Measurements from ENCODE around the gene ACTR5. TPM values are rescaled to one million over a fixed set of nuclear protein-coding genes. Genes with fewer than 3 reads are reported as not detected.
"Not testable (repeated sequence)": the region's sequence is repeated elsewhere in the genome, so short reads cannot be mapped to it uniquely, and the experiment has no call there.

The ACTR5 gene
- total RNA-seq, 1 donor from 2014 or later: 13.7 TPM

DNA sequence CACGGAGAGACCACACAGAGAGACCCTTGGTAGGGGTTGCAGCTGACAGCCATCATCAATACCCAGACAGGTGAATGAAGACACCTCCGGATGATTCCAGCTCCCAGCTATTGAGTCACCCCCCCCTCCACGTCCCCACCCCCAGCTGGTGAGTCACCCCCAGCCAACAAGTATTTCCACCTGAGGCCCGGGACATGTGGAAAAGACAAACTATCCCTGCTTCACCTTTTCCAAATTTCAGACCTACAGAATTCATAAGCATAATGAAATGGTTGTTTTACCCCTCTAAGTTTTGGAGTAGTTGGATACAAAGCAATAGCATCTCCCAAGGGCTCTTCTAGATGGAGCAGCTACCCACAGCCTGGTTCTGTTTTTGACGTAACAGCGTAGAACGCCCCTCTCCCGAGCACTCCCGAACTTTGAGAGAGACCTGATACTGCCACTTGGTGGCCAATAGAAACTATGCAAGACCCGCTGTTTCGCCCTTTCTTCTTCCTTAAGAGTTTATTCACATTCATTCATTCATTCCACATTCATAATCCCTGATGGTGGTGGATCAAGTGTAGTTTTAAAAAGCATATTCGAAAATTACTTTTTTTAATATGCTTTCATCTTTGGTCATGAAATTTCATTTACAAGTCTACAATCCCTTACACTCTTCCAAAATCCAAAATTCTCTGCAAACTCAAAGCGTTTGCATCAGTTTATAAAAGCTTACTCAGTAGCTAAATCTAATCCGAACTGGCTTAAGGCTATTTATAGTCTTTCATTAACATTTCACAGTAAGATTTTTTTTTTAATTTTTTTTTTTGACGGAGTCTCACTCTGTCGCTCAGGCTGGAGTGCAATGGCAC, 42.2 kb downstream of the ACTR5 start:
- peak; percentile 81 for ATAC-seq (ENCODE audit: low read depth)
- no peak for DNase-seq
- H3K9me3 Mint-ChIP-seq: no peaks in the 10 kb centered on the region
- no peaks in the 10 kb centered on the region for H3K27me3 Mint-ChIP-seq
- H3K36me3 Mint-ChIP-seq (ENCODE audit: low read depth): no peaks in the 10 kb centered on the region
- TF ChIP-seq, protein P1, sequence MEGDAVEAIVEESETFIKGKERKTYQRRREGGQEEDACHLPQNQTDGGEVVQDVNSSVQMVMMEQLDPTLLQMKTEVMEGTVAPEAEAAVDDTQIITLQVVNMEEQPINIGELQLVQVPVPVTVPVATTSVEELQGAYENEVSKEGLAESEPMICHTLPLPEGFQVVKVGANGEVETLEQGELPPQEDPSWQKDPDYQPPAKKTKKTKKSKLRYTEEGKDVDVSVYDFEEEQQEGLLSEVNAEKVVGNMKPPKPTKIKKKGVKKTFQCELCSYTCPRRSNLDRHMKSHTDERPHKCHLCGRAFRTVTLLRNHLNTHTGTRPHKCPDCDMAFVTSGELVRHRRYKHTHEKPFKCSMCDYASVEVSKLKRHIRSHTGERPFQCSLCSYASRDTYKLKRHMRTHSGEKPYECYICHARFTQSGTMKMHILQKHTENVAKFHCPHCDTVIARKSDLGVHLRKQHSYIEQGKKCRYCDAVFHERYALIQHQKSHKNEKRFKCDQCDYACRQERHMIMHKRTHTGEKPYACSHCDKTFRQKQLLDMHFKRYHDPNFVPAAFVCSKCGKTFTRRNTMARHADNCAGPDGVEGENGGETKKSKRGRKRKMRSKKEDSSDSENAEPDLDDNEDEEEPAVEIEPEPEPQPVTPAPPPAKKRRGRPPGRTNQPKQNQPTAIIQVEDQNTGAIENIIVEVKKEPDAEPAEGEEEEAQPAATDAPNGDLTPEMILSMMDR (IDR thresholded peaks at IDR 0.05): peak; percentile 30
- H3K4me1 Mint-ChIP-seq: peaks cover 4% of the 10 kb centered on the region
- intact Hi-C loops (cut with micrococcal nuclease): loop anchor here (1.0 kb wide), 1 partner anchor 103 kb away; no protein-coding TSS in a partner anchor
- POLR2A ChIA-PET: interaction anchor here (0.9 to 1.1 kb wide), 2 partner anchors 15 to 16 kb away, joined by 3 read pairs; partner anchors contain the start of gene PPP1R16B
- H3K27ac Mint-ChIP-seq: no peak overlapping the region
- peak overlapping the region; percentile 26 for H3K4me3 Mint-ChIP-seq
- CTCF ChIA-PET: interaction anchor here (0.6 to 4.2 kb wide), 12 partner anchors 15 to 213 kb away, joined by 3 to 35 read pairs (median 4); partner anchors contain the start of gene PPP1R16B

DNA sequence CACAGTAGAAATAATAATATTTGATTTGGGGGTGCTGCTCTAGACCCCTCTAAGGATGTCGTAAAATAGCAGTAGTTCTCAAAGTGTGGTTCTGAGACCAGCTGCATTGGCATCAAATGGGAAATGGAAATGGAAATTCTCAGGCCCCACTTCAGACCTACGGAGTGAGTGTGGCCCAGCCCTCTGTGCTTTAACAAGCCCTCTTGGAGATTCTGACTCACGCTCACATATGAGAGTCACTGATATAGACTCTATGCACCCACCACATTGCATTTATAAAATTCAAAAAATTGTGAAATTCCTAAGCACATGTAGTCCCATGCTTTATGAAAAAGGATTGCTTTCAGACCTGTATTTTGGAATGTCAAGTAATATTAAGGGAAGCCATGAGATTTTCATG, 43.0 kb downstream of the ACTR5 start:
- intact Hi-C loops (cut with micrococcal nuclease): no loop called here
- Mint-ChIP-seq H3K27ac (no peak overlapping the region), H3K4me3 (no peak overlapping the region), H3K4me1 (peaks cover 4% of the 10 kb centered on the region), H3K36me3 (ENCODE audit: low read depth) (no peaks in the 10 kb centered on the region), H3K27me3 (no peaks in the 10 kb centered on the region), H3K9me3 (no peaks in the 10 kb centered on the region)
- TF ChIP-seq, protein P1 (IDR thresholded peaks at IDR 0.05): no peak
- CTCF ChIA-PET: interaction anchor here (0.7 to 4.2 kb wide), 5 partner anchors 14 to 213 kb away, joined by 3 to 35 read pairs (median 5); partner anchors contain the start of gene PPP1R16B
- DNase-seq (no peak), ATAC-seq (ENCODE audit: low read depth) (no peak)
- POLR2A ChIA-PET: no interaction called here

DNA sequence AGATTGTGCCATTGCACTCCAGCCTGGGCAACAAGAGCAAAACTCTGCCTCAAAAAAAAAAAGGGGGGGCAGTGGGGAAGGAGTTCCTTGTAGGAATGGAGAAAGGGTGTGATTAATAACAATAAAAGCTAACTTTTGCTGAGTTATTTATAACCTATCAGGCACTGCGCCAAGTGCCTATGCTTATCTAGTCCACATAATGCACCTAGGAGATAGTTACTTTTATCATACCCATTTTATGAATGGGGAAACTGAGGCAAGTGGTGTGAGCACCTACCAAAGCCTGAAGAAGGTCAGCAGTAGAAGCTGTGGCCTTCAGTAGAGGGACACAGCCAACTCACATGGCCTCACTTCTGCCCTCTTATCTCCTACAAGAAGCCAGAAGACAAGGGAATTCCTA, 43.7 kb downstream of the ACTR5 start:
- H3K36me3 Mint-ChIP-seq (ENCODE audit: low read depth): no peaks in the 10 kb centered on the region
- no peaks in the 10 kb centered on the region for H3K9me3 Mint-ChIP-seq
- ATAC-seq (ENCODE audit: low read depth) (no peak), DNase-seq (no peak)
- TF ChIP-seq, protein P1 (IDR thresholded peaks at IDR 0.05): no peak
- intact Hi-C loops (cut with micrococcal nuclease): no loop called here
- H3K27ac Mint-ChIP-seq: no peak overlapping the region
- H3K27me3 Mint-ChIP-seq: no peaks in the 10 kb centered on the region
- ChIA-PET CTCF (interaction anchor here (1.0 to 4.2 kb wide), 3 partner anchors 13 to 102 kb away, joined by 4 to 35 read pairs (median 5); partner anchors contain the start of gene PPP1R16B), POLR2A (no interaction called here)
- peaks cover 4% of the 10 kb centered on the region for H3K4me1 Mint-ChIP-seq
- no peak overlapping the region for H3K4me3 Mint-ChIP-seq

DNA sequence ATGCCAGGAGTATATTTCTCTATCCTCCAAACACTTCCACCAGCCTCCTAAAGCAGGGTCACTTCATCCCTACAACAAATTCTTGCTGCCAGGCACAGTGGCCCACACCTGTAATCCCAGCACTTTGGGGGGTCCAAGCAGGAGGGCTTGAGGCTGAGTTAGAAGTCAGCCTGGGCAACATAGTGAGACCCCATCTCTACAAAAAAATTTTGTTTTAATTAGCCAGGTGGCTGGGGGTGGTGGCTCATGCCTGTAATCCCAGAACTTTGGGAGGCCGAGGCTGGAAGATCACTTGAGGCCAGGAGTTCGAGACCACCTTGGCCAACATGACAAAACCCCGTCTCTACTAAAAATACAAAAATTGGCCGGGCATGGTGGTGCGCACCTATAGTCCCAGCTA, 45.8 kb downstream of the ACTR5 start:
- H3K4me1 Mint-ChIP-seq; intact Hi-C loops (cut with micrococcal nuclease); H3K36me3 Mint-ChIP-seq (ENCODE audit: low read depth); CTCF ChIA-PET; H3K9me3 Mint-ChIP-seq; H3K4me3 Mint-ChIP-seq; H3K27me3 Mint-ChIP-seq; POLR2A ChIA-PET; DNase-seq; ATAC-seq (ENCODE audit: low read depth); H3K27ac Mint-ChIP-seq: not testable (repeated sequence)

DNA sequence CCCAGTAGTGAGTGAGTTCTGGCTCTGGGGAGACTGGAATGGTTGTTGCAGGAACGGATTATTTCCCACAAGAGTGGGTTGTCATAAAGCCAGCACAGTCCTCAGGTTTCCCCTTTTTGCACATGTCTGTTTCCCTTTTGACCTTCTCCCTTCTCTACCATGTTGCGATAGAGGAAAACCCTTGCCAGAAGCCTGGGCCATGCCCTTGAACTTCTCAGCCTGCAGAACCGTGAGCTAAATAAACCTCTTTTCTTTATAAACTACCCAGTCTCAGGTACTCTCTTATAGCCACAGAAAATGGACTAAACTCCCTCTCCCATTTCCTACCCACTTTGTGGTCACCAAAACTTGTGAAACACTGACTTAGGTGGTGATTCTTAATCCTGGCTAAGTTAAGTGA, 50.0 kb downstream of the ACTR5 start:
- POLR2A ChIA-PET: no interaction called here
- Mint-ChIP-seq H3K27ac (no peak overlapping the region), H3K27me3 (no peaks in the 10 kb centered on the region), H3K4me3 (no peak overlapping the region), H3K36me3 (ENCODE audit: low read depth) (no peaks in the 10 kb centered on the region), H3K4me1 (no peaks in the 10 kb centered on the region), H3K9me3 (peaks cover 3% of the 10 kb centered on the region)
- CTCF ChIA-PET: no interaction called here
- TF ChIP-seq, protein P1 (IDR thresholded peaks at IDR 0.05): no peak
- DNase-seq (no peak), ATAC-seq (ENCODE audit: low read depth) (no peak)
- intact Hi-C loops (cut with micrococcal nuclease): no loop called here

All from activated B cell treated with CpG ODN at 0.5 μM for 24 hours (primary cell).